Measurements from ENCODE around the gene LMO3. TPM values are rescaled to one million over a fixed set of nuclear protein-coding genes. Genes with fewer than 3 reads are reported as not detected.

Gene LMO3
- total and polyA plus RNA-seq, 2 experiments from 2014 or later = 5.0 to 13.5 TPM

GRCh38 chr12:16610001-16610585 lies 4.1 kb upstream of the LMO3 start:
- Histone ChIP-seq H3K9me3 (ENCODE audit: low read depth) (no peaks in the 10 kb centered on the region), H3K4me3 (no peak overlapping the region), H4K20me1 (ENCODE audit: insufficient read depth, poor library complexity, severe bottlenecking) (no peaks in the 10 kb centered on the region), H3K27ac (no peak overlapping the region), H3K4me2 (peak overlapping the region; percentile 67), H3K36me3 (replicated peaks; ENCODE audit: insufficient read depth, low read depth) (no peaks in the 10 kb centered on the region), H3K79me2 (no peaks in the 10 kb centered on the region), H3K9me2 (replicated peaks; ENCODE audit: insufficient read depth) (no peaks in the 10 kb centered on the region), H2AFZ (no peak overlapping the region), H3K4me1 (ENCODE audit: insufficient read depth) (peaks cover 6% of the 10 kb centered on the region), H3K27me3 (peaks cover 60% of the 10 kb centered on the region)
- WGBS (ENCODE audit: low lambda C conversion rate, missing lambda C conversion rate) = 36% methylated on average over 7 of the region's 7 CpGs
- TF ChIP-seq EZH2 (IDR thresholded peaks at IDR 0.05; ENCODE audit: borderline replicate concordance) (no peak), CTCF (IDR thresholded peaks at IDR 0.05; ENCODE audit: poor library complexity) (no peak), EZH2phosphoT487 (IDR thresholded peaks at IDR 0.05; ENCODE audit: low read depth, severe bottlenecking, unreplicated experiment) (no peak)
- DNase-seq (ENCODE audit: low spot score) = no peak

GRCh38 chr12:16608946-16609539 lies 3.1 kb upstream of the LMO3 start:
- Histone ChIP-seq H3K4me1 (ENCODE audit: insufficient read depth) (peaks cover 14% of the 10 kb centered on the region), H2AFZ (peak overlapping the region; percentile 49), H3K9me2 (replicated peaks; ENCODE audit: insufficient read depth) (no peaks in the 10 kb centered on the region), H3K36me3 (replicated peaks; ENCODE audit: insufficient read depth, low read depth) (no peaks in the 10 kb centered on the region), H3K27me3 (peaks cover 70% of the 10 kb centered on the region), H4K20me1 (ENCODE audit: insufficient read depth, poor library complexity, severe bottlenecking) (no peaks in the 10 kb centered on the region), H3K27ac (no peak overlapping the region), H3K4me3 (no peak overlapping the region), H3K79me2 (no peaks in the 10 kb centered on the region), H3K4me2 (peak overlapping the region; percentile 67), H3K9me3 (ENCODE audit: low read depth) (no peaks in the 10 kb centered on the region)
- no peak for TF ChIP-seq EZH2 (IDR thresholded peaks at IDR 0.05; ENCODE audit: borderline replicate concordance)
- TF ChIP-seq CTCF (IDR thresholded peaks at IDR 0.05; ENCODE audit: poor library complexity) = no peak
- no peak for TF ChIP-seq EZH2phosphoT487 (IDR thresholded peaks at IDR 0.05; ENCODE audit: low read depth, severe bottlenecking, unreplicated experiment)
- WGBS (ENCODE audit: low lambda C conversion rate, missing lambda C conversion rate) = 30% methylated on average over 9 of the region's 9 CpGs
- no peak for DNase-seq (ENCODE audit: low spot score)

GRCh38 chr12:16607906-16608775 lies 2.2 kb upstream of the LMO3 start:
- no peaks in the 10 kb centered on the region for H3K36me3 ChIP-seq (replicated peaks; ENCODE audit: insufficient read depth, low read depth)
- H3K4me2 ChIP-seq = peak overlapping the region; percentile 67
- no peaks in the 10 kb centered on the region for H4K20me1 ChIP-seq (ENCODE audit: insufficient read depth, poor library complexity, severe bottlenecking)
- WGBS (ENCODE audit: low lambda C conversion rate, missing lambda C conversion rate) = 53% methylated on average over 11 of the region's 11 CpGs
- no peaks in the 10 kb centered on the region for H3K79me2 ChIP-seq
- no peaks in the 10 kb centered on the region for H3K9me2 ChIP-seq (replicated peaks; ENCODE audit: insufficient read depth)
- peaks cover 71% of the 10 kb centered on the region for H3K27me3 ChIP-seq
- TF ChIP-seq EZH2phosphoT487 (IDR thresholded peaks at IDR 0.05; ENCODE audit: low read depth, severe bottlenecking, unreplicated experiment) (no peak), CTCF (IDR thresholded peaks at IDR 0.05; ENCODE audit: poor library complexity) (no peak), EZH2 (IDR thresholded peaks at IDR 0.05; ENCODE audit: borderline replicate concordance) (no peak)
- DNase-seq (ENCODE audit: low spot score) = no peak
- peak overlapping the region; percentile 1 for H3K27ac ChIP-seq
- H3K4me3 ChIP-seq = no peak overlapping the region
- H2AFZ ChIP-seq = no peak overlapping the region
- peaks cover 14% of the 10 kb centered on the region for H3K4me1 ChIP-seq (ENCODE audit: insufficient read depth)
- H3K9me3 ChIP-seq (ENCODE audit: low read depth) = no peaks in the 10 kb centered on the region

Measured in hepatocyte (in vitro differentiated cells).